GM19193 (cell line): ENCODE data around the gene METTL24.

Experiments used
- POLR2A ChIP-seq: IDR thresholded peaks from 4 replicates; pipeline ENCODE4 v1.6.1; 2011; ENCODE audit not compliant: insufficient read depth, insufficient read length; ENCODE audit errors: extremely low read depth

The METTL24 gene

GRCh38 chr6:110269623-110270022, 88.5 kb downstream of the METTL24 start:
- no peak for TF ChIP-seq POLR2A

GRCh38 chr6:110266996-110267395, 91.2 kb downstream of the METTL24 start:
- TF ChIP-seq POLR2A, result no peak

- no peak for TF ChIP-seq POLR2A
These were observed 92.9 kb downstream of the METTL24 start for GRCh38 chr6:110265273-110265672.

GRCh38 chr6:110256366-110256765, 101.8 kb downstream of the METTL24 start:
- no peak for TF ChIP-seq POLR2A

- no peak for TF ChIP-seq POLR2A
These were observed 102.9 kb downstream of the METTL24 start for GRCh38 chr6:110255211-110255750.

GRCh38 chr6:110250838-110251237, 107.3 kb downstream of the METTL24 start:
- no peak for TF ChIP-seq POLR2A

- TF ChIP-seq POLR2A, result no peak
These were observed 108.1 kb downstream of the METTL24 start for GRCh38 chr6:110250058-110250457.

GRCh38 chr6:110246900-110247546, 111.1 kb downstream of the METTL24 start:
- TF ChIP-seq POLR2A, result no peak

- TF ChIP-seq POLR2A, result no peak
These were observed 111.8 kb downstream of the METTL24 start for GRCh38 chr6:110246378-110246777.

GRCh38 chr6:110239526-110240274, 118.4 kb downstream of the METTL24 start:
- TF ChIP-seq POLR2A, result no peak

GRCh38 chr6:110233770-110234374, 124.3 kb downstream of the METTL24 start:
- TF ChIP-seq POLR2A, result no peak

- TF ChIP-seq POLR2A, result no peak
These were observed 125.7 kb downstream of the METTL24 start for GRCh38 chr6:110232450-110232849.

GRCh38 chr6:110226261-110226660, 131.9 kb downstream of the METTL24 start:
- no peak for TF ChIP-seq POLR2A

GRCh38 chr6:110221738-110222137, 136.4 kb downstream of the METTL24 start:
- TF ChIP-seq POLR2A, result no peak

GRCh38 chr6:110217266-110217665, 140.9 kb downstream of the METTL24 start:
- TF ChIP-seq POLR2A, result no peak
